K562 (cell line): Measurements from ENCODE around the gene ABT1. TPM values are rescaled to one million over a fixed set of nuclear protein-coding genes. Genes with fewer than 3 reads are reported as not detected.

Experiments used
- BRD9 ChIP-seq: fragments of 450-650 bp; IDR thresholded peaks from 2 replicates; pipeline ENCODE4 v1.6.1; 2018; ENCODE audit warnings: low read depth; ENCODE audit not compliant: partially characterized antibody
- BRF1 ChIP-seq: IDR thresholded peaks from 3 replicates; pipeline ENCODE4 v1.6.1; 2011; ENCODE audit warnings: borderline replicate concordance, mild to moderate bottlenecking; ENCODE audit not compliant: insufficient read length; ENCODE audit errors: extremely low read depth
- CC2D1A ChIP-seq: fragments of 450-650 bp; IDR thresholded peaks from 2 replicates; pipeline ENCODE4 v1.6.1; 2017; ENCODE audit warnings: mild to moderate bottlenecking
- GABPA ChIP-seq: fragments of 200-800 bp; sonication (Bioruptor generic); conservative IDR thresholded peaks from 2 replicates; pipeline ENCODE4 v1.6.1; 2016; ENCODE audit warnings: low read depth, missing genetic modification characterization, missing compliant biosample characterization
- GATAD2A ChIP-seq: fragments of 450-650 bp; IDR thresholded peaks from 2 replicates; pipeline ENCODE4 v1.6.1; 2017
- HIVEP1 ChIP-seq: fragments of 250-450 bp; sonication (Bioruptor Pico); IDR thresholded peaks from 2 replicates; pipeline ENCODE4 v1.4.0; 2020; ENCODE audit warnings: mild to moderate bottlenecking
- HNRNPL ChIP-seq: fragments of 200-400 bp; formaldehyde crosslinking; IDR thresholded peaks from 2 replicates; pipeline ENCODE4 v1.6.1; 2017; ENCODE audit warnings: low read depth, mild to moderate bottlenecking, low read length
- KLF10 ChIP-seq: fragments of 250-450 bp; sonication (Bioruptor Pico); IDR thresholded peaks from 2 replicates; pipeline ENCODE4 v1.6.1; 2021; ENCODE audit warnings: matching md5 sums
- LARP7 ChIP-seq: fragments of 450-650 bp; IDR thresholded peaks from 2 replicates; pipeline ENCODE4 v1.6.1; 2016
- NFATC3 ChIP-seq: fragments of 450-650 bp; IDR thresholded peaks from 2 replicates; pipeline ENCODE4 v1.6.1; 2017; ENCODE audit warnings: mild to moderate bottlenecking
- PCBP1 ChIP-seq: fragments of 200-400 bp; formaldehyde crosslinking; IDR thresholded peaks from 2 replicates; pipeline ENCODE4 v1.6.1; 2018; ENCODE audit warnings: mild to moderate bottlenecking, low read depth, low read length; ENCODE audit not compliant: poor library complexity, severe bottlenecking
- POLR2AphosphoS2 ChIP-seq: IDR thresholded peaks from 2 replicates; pipeline ENCODE4 v1.6.1; 2012; ENCODE audit warnings: low read length, improper control_type of control experiment
- PTBP1 ChIP-seq: fragments of 200-400 bp; formaldehyde crosslinking; IDR thresholded peaks from 2 replicates; pipeline ENCODE4 v1.6.1; 2017; ENCODE audit warnings: low read depth, low read length
- SOX6 ChIP-seq: fragments of 450-650 bp; IDR thresholded peaks from 2 replicates; pipeline ENCODE4 v1.6.1; 2014; ENCODE audit warnings: mild to moderate bottlenecking
- ZBTB7A ChIP-seq: IDR thresholded peaks from 2 replicates; pipeline ENCODE4 v1.6.1; 2011; ENCODE audit warnings: low read depth, mild to moderate bottlenecking, low read length, moderate library complexity, borderline replicate concordance; ENCODE audit not compliant: control insufficient read depth
- ZNF133 ChIP-seq: fragments of 250-450 bp; sonication (Bioruptor Pico); IDR thresholded peaks from 2 replicates; pipeline ENCODE4 v1.4.0; 2020; ENCODE audit warnings: mild to moderate bottlenecking
- ZNF184 ChIP-seq: sonication (generic); formaldehyde crosslinking; IDR thresholded peaks from 2 replicates; pipeline ENCODE4 v1.5.0; 2020; ENCODE audit warnings: missing genetic modification reagents
- ZNF41 ChIP-seq: fragments of 250-450 bp; sonication (Bioruptor Pico); conservative IDR thresholded peaks from 2 replicates; pipeline ENCODE4 v1.4.0; 2020; ENCODE audit warnings: mild to moderate bottlenecking
- ZNF75A ChIP-seq: fragments of 450-650 bp; formaldehyde crosslinking; IDR thresholded peaks from 2 replicates; pipeline ENCODE4 v1.4.0; 2020; ENCODE audit warnings: mild to moderate bottlenecking
- ZNF76 ChIP-seq: fragments of 250-450 bp; sonication (Bioruptor Pico); IDR thresholded peaks from 2 replicates; pipeline ENCODE4 v1.4.0; 2020; ENCODE audit warnings: mild to moderate bottlenecking, moderate library complexity, borderline replicate concordance
- polyA plus RNA-seq, 8 experiments: library from polyadenylated mRNA; depleted of rRNA in 4 of 8; stranded (reverse) in 5 of 8; unstranded in 3 of 8; fragments of >200 nt; fragmentation: Nextera tagmentation in 2 of 8; fragmentation: Illumina TruSeq in 1 of 8; extraction: Ambion mirVana in 2 of 8; extraction: Trizol in 1 of 8; gene quantifications; 2 replicates each; pipeline versions ENCODE4 v1.2.1 to v1.2.3, GENCODE V29; 2011 to 2014; ENCODE audit warnings: inconsistent platforms in 1 of 8, missing spikeins in 1 of 8
- total RNA-seq, 7 experiments: library from RNA; depleted of rRNA in 6 of 7; stranded (reverse); fragments of >200 nt in 6 of 7; fragmentation: Illumina TruSeq in 2 of 7; extraction: Trizol in 2 of 7; gene quantifications; 2 replicates each; pipeline versions ENCODE4 v1.2.1 to v1.2.3, GENCODE V29; 2011 to 2021; ENCODE audit warnings: low replicate concordance in 1 of 7
- TF ChIP-seq, protein P1 (sequence below): fragments of 450-650 bp; IDR thresholded peaks from 2 replicates; pipeline ENCODE4 v1.6.1; 2016; ENCODE audit warnings: mild to moderate bottlenecking
- TF ChIP-seq, protein P2 (sequence below): fragments of 450-650 bp; IDR thresholded peaks from one replicate; pipeline ENCODE4 v1.6.1; 2018; ENCODE audit warnings: mild to moderate bottlenecking, moderate library complexity; ENCODE audit not compliant: partially characterized antibody
- TF ChIP-seq, protein P3 (sequence below): sonication (generic); formaldehyde crosslinking; IDR thresholded peaks from 2 replicates; pipeline ENCODE4 v1.4.0; 2020; ENCODE audit warnings: mild to moderate bottlenecking, missing genetic modification reagents

Gene ABT1
- total and polyA plus RNA-seq, 9 of the 15 experiments (the other 6 are each of a cell fraction or from before 2014, with no cell fraction given) = 8.8 to 52.7 (median 40.7) TPM

DNA sequence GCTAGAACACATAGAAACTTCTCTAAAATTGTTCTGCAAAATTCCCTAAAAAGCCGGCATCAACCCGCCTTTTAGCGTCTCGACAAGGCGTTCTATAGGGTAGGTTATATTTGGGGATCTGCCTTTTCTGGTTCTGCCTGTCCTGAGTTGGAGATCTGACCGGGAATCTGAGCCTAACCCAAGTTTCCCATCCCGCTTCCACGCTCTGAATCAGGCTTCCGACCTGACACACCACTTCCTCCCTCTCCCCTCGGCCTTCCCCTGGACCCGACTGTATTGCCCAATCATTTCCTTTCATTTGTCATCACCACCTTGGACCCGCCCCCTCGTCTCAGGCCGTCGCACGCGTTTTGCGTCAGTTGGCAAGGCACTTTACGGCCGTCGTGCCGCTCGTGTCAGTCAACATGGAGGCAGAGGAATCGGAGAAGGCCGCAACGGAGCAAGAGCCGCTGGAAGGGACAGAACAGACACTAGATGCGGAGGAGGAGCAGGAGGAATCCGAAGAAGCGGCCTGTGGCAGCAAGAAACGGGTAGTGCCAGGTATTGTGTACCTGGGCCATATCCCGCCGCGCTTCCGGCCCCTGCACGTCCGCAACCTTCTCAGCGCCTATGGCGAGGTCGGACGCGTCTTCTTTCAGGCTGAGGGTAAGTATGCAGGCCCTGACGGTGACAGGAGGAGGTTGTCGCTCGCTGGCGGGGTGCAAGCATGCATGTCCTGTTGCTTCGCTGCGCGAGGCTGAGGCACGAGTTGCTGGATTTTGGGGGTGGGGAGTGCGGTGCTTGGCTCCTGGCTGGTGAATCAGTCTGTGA, at the start of gene ABT1 (continued):
- TF ChIP-seq ZNF184 (CRISPR knock-in tag) = no peak
- TF ChIP-seq ZNF133 (CRISPR knock-in tag) = no peak
- TF ChIP-seq, protein P1, sequence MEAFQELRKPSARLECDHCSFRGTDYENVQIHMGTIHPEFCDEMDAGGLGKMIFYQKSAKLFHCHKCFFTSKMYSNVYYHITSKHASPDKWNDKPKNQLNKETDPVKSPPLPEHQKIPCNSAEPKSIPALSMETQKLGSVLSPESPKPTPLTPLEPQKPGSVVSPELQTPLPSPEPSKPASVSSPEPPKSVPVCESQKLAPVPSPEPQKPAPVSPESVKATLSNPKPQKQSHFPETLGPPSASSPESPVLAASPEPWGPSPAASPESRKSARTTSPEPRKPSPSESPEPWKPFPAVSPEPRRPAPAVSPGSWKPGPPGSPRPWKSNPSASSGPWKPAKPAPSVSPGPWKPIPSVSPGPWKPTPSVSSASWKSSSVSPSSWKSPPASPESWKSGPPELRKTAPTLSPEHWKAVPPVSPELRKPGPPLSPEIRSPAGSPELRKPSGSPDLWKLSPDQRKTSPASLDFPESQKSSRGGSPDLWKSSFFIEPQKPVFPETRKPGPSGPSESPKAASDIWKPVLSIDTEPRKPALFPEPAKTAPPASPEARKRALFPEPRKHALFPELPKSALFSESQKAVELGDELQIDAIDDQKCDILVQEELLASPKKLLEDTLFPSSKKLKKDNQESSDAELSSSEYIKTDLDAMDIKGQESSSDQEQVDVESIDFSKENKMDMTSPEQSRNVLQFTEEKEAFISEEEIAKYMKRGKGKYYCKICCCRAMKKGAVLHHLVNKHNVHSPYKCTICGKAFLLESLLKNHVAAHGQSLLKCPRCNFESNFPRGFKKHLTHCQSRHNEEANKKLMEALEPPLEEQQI = peak; percentile 29; the same call in 1 of the 2 replicates
- TF ChIP-seq, protein P2, sequence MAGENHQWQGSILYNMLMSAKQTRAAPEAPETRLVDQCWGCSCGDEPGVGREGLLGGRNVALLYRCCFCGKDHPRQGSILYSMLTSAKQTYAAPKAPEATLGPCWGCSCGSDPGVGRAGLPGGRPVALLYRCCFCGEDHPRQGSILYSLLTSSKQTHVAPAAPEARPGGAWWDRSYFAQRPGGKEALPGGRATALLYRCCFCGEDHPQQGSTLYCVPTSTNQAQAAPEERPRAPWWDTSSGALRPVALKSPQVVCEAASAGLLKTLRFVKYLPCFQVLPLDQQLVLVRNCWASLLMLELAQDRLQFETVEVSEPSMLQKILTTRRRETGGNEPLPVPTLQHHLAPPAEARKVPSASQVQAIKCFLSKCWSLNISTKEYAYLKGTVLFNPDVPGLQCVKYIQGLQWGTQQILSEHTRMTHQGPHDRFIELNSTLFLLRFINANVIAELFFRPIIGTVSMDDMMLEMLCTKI = no peak
- TF ChIP-seq GABPA (tag) = peak; percentile 79
- TF ChIP-seq HIVEP1 = no peak
- TF ChIP-seq ZNF75A = no peak
- no peak for TF ChIP-seq LARP7
- TF ChIP-seq BRF1 = no peak
- 0 out of 2 replicates have a peak, but pooled peaks have one; percentile 31 for TF ChIP-seq SOX6
- peak; percentile 87 for TF ChIP-seq CC2D1A
- TF ChIP-seq NFATC3 = no peak
- peak; percentile 58; the same call in 1 of the 2 replicates for TF ChIP-seq ZBTB7A
- peak; percentile 68 for TF ChIP-seq BRD9
- TF ChIP-seq ZNF76 (CRISPR knock-in tag) = no peak
- TF ChIP-seq GATAD2A = no peak
- TF ChIP-seq, protein P3, sequence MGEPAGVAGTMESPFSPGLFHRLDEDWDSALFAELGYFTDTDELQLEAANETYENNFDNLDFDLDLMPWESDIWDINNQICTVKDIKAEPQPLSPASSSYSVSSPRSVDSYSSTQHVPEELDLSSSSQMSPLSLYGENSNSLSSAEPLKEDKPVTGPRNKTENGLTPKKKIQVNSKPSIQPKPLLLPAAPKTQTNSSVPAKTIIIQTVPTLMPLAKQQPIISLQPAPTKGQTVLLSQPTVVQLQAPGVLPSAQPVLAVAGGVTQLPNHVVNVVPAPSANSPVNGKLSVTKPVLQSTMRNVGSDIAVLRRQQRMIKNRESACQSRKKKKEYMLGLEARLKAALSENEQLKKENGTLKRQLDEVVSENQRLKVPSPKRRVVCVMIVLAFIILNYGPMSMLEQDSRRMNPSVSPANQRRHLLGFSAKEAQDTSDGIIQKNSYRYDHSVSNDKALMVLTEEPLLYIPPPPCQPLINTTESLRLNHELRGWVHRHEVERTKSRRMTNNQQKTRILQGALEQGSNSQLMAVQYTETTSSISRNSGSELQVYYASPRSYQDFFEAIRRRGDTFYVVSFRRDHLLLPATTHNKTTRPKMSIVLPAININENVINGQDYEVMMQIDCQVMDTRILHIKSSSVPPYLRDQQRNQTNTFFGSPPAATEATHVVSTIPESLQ = 0 out of 2 replicates have a peak, but pooled peaks have one; percentile 89
- no peak for TF ChIP-seq ZNF41 (CRISPR knock-in tag)
- no peak for TF ChIP-seq PCBP1
- no peak for TF ChIP-seq HNRNPL
- TF ChIP-seq KLF10 (CRISPR knock-in tag) = no peak
- TF ChIP-seq POLR2AphosphoS2 = peak; percentile 86; the same call in 1 of the 2 replicates
- TF ChIP-seq PTBP1 = 0 out of 2 replicates have a peak, but pooled peaks have one; percentile 40
